B cell (primary cell): Measurements from ENCODE around the gene ENOX1. TPM values are rescaled to one million over a fixed set of nuclear protein-coding genes. Genes with fewer than 3 reads are reported as not detected.

Source experiments
- ATAC-seq: fragments of 200-7000 bp; cut with Tn5 transposase; one replicate; pipeline ENCODE4 v1.10.0; 2021; ENCODE audit warnings: low read depth, mild to moderate bottlenecking, moderate number of reproducible peaks, moderate library complexity
- CTCF ChIA-PET: fragments of 350-600 bp; sonication (Branson Sonifier 250); formaldehyde crosslinking; loops from one replicate; lab custom pipeline; 2021; ENCODE audit warnings: antibody characterized with exemption, inconsistent platforms; lab: Charles Lee
- POLR2A ChIA-PET: fragments of 350-600 bp; sonication (Branson Sonifier 250); formaldehyde crosslinking; loops from one replicate; lab custom pipeline; 2021; ENCODE audit warnings: antibody characterized with exemption; lab: Charles Lee
- DNase-seq: peaks from one replicate; pipeline ENCODE4 v3.0.0; 2013
- H2AFZ ChIP-seq: 2 replicates; pipeline ENCODE4 v1.6.1; 2012; ENCODE audit warnings: mild to moderate bottlenecking, low read depth, low read length; ENCODE audit not compliant: insufficient read depth, poor library complexity, severe bottlenecking
- H3K27ac ChIP-seq, 2 donors: 1 replicate in 1 of 2; 2 replicates in 1 of 2; pipeline ENCODE4 v1.5.1; 2012 to 2013; ENCODE audit warnings: low read length in 2 of 2, mild to moderate bottlenecking in 2 of 2, moderate library complexity in 1 of 2
- H3K27me3 ChIP-seq, 4 experiments: fragments of 200-600 bp in 1 of 4; sonication (generic) in 1 of 4; replicated peaks in 1 of 4; 1 replicate in 2 of 4; 2 replicates in 2 of 4; pipeline versions ENCODE4 v1.6.1 to v1.7.0; 2013 to 2016; ENCODE audit warnings: low read length in 3 of 4, mild to moderate bottlenecking in 2 of 4, mixed read lengths in 1 of 4, moderate library complexity in 1 of 4; ENCODE audit not compliant: insufficient read depth in 4 of 4, control insufficient read depth in 3 of 4; ENCODE audit errors: control extremely low read depth in 1 of 4
- H3K36me3 ChIP-seq, 2 experiments: replicated peaks in 1 of 2; 1 replicate in 1 of 2; 2 replicates in 1 of 2; pipeline versions ENCODE4 v1.6.1 to v1.7.1; 2013; ENCODE audit warnings: low read length in 1 of 2; ENCODE audit not compliant: insufficient read depth in 2 of 2, control insufficient read depth in 1 of 2; ENCODE audit errors: control extremely low read depth in 1 of 2, extremely low read depth in 1 of 2
- H3K4me1 ChIP-seq, 2 donors: fragments of 200-600 bp in 1 of 2; sonication (generic) in 1 of 2; 1 replicate in 1 of 2; 2 replicates in 1 of 2; pipeline versions ENCODE4 v1.5.1 to v1.6.1; 2013 to 2017; ENCODE audit warnings: low read length in 2 of 2; ENCODE audit not compliant: control insufficient read depth in 2 of 2, insufficient read depth in 2 of 2
- H3K4me2 ChIP-seq: replicated peaks from 2 replicates; pipeline ENCODE3; 2012; ENCODE audit warnings: mild to moderate bottlenecking, low read depth, low read length; ENCODE audit not compliant: poor library complexity, severe bottlenecking
- H3K4me3 ChIP-seq, 5 experiments: fragments of 200-600 bp in 1 of 5; sonication (generic) in 1 of 5; 1 replicate in 3 of 5; 2 replicates in 2 of 5; pipeline versions ENCODE4 v1.5.1 to v1.7.0; 2011 to 2016; ENCODE audit warnings: low read length in 4 of 5, mild to moderate bottlenecking in 4 of 5, low read depth in 2 of 5, control low read depth in 1 of 5, moderate library complexity in 1 of 5; ENCODE audit not compliant: insufficient read depth in 1 of 5; ENCODE audit errors: control extremely low read depth in 1 of 5, extremely low read depth in 1 of 5
- H3K79me2 ChIP-seq: fragments of 200-600 bp; sonication (generic); one replicate; pipeline ENCODE4 v1.6.0; 2016; ENCODE audit warnings: low read length; ENCODE audit not compliant: control insufficient read depth, insufficient read depth
- H3K9ac ChIP-seq: fragments of 200-600 bp; sonication (generic); 2 replicates; pipeline ENCODE4 v1.6.1; 2017; ENCODE audit warnings: mild to moderate bottlenecking, low read length, moderate library complexity
- H3K9me3 ChIP-seq, 3 donors: one replicate each; pipeline versions ENCODE4 v1.6.1 to v1.7.1; 2013; ENCODE audit warnings: low read length in 2 of 3; ENCODE audit not compliant: control insufficient read depth in 2 of 3, insufficient read depth in 1 of 3; ENCODE audit errors: control extremely low read depth in 1 of 3
- H4K20me1 ChIP-seq: 2 replicates; pipeline ENCODE4 v1.6.0; 2012; ENCODE audit warnings: mild to moderate bottlenecking, low read length; ENCODE audit not compliant: insufficient read depth, control insufficient read depth, poor library complexity, severe bottlenecking
- H3K27ac Mint-ChIP-seq: one replicate; pipeline ENCODE4 v1.8.0; 2021; ENCODE audit warnings: mixed read lengths
- H3K27me3 Mint-ChIP-seq: one replicate; pipeline ENCODE4 v1.8.0; 2021; ENCODE audit warnings: mixed read lengths
- H3K4me1 Mint-ChIP-seq: one replicate; pipeline ENCODE4 v1.8.0; 2021; ENCODE audit warnings: mixed read lengths
- H3K4me3 Mint-ChIP-seq: one replicate; pipeline ENCODE4 v1.8.0; 2021; ENCODE audit warnings: mixed read lengths
- H3K9me3 Mint-ChIP-seq: one replicate; pipeline ENCODE4 v1.8.0; 2022; ENCODE audit warnings: mixed read lengths; ENCODE audit not compliant: insufficient read depth
- EZH2 ChIP-seq: IDR thresholded peaks from 2 replicates; pipeline ENCODE4 v1.6.1; 2012; ENCODE audit warnings: borderline replicate concordance, low read depth, mild to moderate bottlenecking, moderate library complexity, low read length; ENCODE audit not compliant: insufficient read depth, poor library complexity, severe bottlenecking
- WGBS: methylation state at CpG from one replicate; pipeline ENCODE4 v1.1.5; 2013; ENCODE audit warnings: missing lambda C conversion rate; ENCODE audit not compliant: insufficient coverage; 5-methylcytosine and 5-hydroxymethylcytosine counted together
- intact Hi-C: fragments of 100-400 bp; cut with micrococcal nuclease; formaldehyde crosslinking; loops from one replicate; pipeline ENCODE4 v1.10.0; 2022
- polyA plus RNA-seq: library from polyadenylated mRNA; depleted of rRNA; stranded (reverse); fragments of >200 nt; gene quantifications from 2 replicates; pipeline ENCODE4 v1.2.3, GENCODE V29; 2012
- total RNA-seq, 2 donors: library from RNA; stranded (reverse); fragments of 120-200 nt in 1 of 2; gene quantifications; 1 replicate in 1 of 2; 2 replicates in 1 of 2; pipeline versions ENCODE4 v1.2.3 to v1.2.4, GENCODE V29; 2013 to 2022
- TF ChIP-seq, protein P1 (sequence below): fragments of 200-600 bp; IDR thresholded peaks from one replicate; pipeline ENCODE4 v1.8.0; 2022; ENCODE audit warnings: antibody characterized with exemption, mild to moderate bottlenecking

Gene ENOX1
- total and polyA plus RNA-seq, 2 donors (not counting 1 experiment from before 2014, with no cell fraction given), result not detected

DNA sequence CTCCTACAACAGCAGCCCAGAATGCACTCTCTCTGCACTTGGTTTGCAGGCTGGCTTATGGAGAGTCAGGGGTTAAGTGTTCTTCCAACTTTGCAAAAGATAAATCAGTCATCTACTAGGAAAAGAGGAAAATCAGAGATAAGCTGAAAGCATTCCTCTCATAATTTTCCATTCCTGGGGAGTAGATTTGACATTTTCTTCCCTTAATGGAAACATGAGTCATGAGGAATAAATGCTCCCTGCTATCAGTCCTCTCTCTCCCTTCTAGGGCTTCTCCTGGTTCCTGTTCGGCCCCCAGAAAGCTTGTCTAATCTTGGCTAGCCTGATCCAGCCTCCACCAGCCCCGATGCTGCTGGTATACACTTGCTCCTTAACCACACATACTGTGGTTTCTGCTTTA lies 28.4 kb upstream of the ENOX1 start:
- no peak for TF ChIP-seq EZH2
- TF ChIP-seq, protein P1, sequence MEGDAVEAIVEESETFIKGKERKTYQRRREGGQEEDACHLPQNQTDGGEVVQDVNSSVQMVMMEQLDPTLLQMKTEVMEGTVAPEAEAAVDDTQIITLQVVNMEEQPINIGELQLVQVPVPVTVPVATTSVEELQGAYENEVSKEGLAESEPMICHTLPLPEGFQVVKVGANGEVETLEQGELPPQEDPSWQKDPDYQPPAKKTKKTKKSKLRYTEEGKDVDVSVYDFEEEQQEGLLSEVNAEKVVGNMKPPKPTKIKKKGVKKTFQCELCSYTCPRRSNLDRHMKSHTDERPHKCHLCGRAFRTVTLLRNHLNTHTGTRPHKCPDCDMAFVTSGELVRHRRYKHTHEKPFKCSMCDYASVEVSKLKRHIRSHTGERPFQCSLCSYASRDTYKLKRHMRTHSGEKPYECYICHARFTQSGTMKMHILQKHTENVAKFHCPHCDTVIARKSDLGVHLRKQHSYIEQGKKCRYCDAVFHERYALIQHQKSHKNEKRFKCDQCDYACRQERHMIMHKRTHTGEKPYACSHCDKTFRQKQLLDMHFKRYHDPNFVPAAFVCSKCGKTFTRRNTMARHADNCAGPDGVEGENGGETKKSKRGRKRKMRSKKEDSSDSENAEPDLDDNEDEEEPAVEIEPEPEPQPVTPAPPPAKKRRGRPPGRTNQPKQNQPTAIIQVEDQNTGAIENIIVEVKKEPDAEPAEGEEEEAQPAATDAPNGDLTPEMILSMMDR, result no peak
- Mint-ChIP-seq H3K27ac (no peak overlapping the region), H3K4me3 (no peak overlapping the region), H3K9me3 (no peaks in the 10 kb centered on the region), H3K4me1 (no peaks in the 10 kb centered on the region), H3K27me3 (peaks cover 18% of the 10 kb centered on the region)
- Histone ChIP-seq H3K36me3 (no peaks in the 10 kb centered on the region), H3K79me2 (no peaks in the 10 kb centered on the region), H3K9me3 (no peaks in the 10 kb centered on the region), H3K27me3 (no peaks in the 10 kb centered on the region), H3K4me1 (no peaks in the 10 kb centered on the region), H3K4me3 (no peak overlapping the region), H3K27ac (no peak overlapping the region), H3K9ac (no peak overlapping the region), H3K4me2 (no peak overlapping the region), H2AFZ (no peak overlapping the region), H4K20me1 (no peaks in the 10 kb centered on the region)
- no peak for DNase-seq
- CTCF ChIA-PET, result interaction anchor here (2.3 kb wide), 1 partner anchor 11 kb away, joined by 13 read pairs; no protein-coding TSS in a partner anchor
- ATAC-seq, result no peak
- WGBS, result 77% methylated on average over 2 of the region's 2 CpGs
- intact Hi-C loops, result no loop called here
- POLR2A ChIA-PET, result no interaction called here

DNA sequence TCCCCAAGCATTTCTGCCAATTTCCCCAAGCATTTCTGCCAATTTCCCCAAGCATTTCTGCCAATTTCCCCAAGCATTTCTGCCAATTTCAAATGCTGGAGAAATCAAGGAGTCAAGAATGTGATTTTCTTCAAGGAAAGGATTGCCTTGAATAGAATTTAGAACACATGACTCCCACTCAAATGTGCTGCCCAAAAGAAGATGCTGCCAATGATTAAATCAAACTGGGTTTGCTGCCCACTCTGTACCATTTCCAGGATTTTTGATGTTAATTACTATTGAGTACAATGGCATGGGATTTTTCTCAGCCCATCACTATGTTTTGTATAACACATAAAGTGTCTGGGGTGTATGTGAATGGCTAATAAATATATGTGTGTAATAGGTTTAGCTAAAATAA lies 21.9 kb upstream of the ENOX1 start:
- Histone ChIP-seq H3K9ac (no peak overlapping the region), H3K27me3 (no peaks in the 10 kb centered on the region), H3K4me3 (no peak overlapping the region), H3K36me3 (no peaks in the 10 kb centered on the region), H3K79me2 (no peaks in the 10 kb centered on the region), H4K20me1 (no peaks in the 10 kb centered on the region), H3K27ac (no peak overlapping the region), H3K4me1 (no peaks in the 10 kb centered on the region), H3K4me2 (no peak overlapping the region), H2AFZ (no peak overlapping the region), H3K9me3 (no peaks in the 10 kb centered on the region)
- intact Hi-C loops, result no loop called here
- no peaks in the 10 kb centered on the region for H3K9me3 Mint-ChIP-seq
- TF ChIP-seq EZH2, result no peak
- no peak overlapping the region for H3K27ac Mint-ChIP-seq
- POLR2A ChIA-PET, result no interaction called here
- no peak for DNase-seq
- peaks cover 13% of the 10 kb centered on the region for H3K27me3 Mint-ChIP-seq
- no peak overlapping the region for H3K4me3 Mint-ChIP-seq
- no peak for ATAC-seq
- H3K4me1 Mint-ChIP-seq, result no peaks in the 10 kb centered on the region
- CTCF ChIA-PET, result no interaction called here
